Measurements from ENCODE around the gene GBP4. TPM values are rescaled to one million over a fixed set of nuclear protein-coding genes. Genes with fewer than 3 reads are reported as not detected.

GBP4 gene
- total RNA-seq, 2 donors from 2014 or later = 6.0 to 6.1 TPM

DNA sequence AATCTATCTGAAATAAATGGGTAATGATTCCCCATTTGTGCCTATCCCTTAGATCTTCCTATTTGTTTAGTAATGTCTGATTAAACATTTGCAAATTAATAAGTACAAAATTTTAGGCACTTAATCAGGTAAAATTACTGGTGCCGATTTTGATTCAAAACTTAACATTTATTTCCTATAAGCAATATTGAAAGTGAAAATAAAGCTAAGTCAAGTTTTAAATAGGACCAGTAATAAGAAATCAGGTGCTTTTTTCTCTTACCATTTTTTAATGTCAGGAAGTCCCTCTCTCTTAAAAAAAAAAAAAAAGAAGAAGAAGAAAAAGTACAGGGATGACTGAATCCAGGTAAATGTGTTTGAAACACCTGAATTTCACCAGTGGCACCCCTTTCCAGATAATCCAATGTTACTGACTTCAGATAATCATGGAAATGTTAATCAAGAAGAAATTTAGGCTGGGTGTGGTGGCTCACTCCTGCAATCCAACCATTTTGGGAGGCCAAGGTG lies 836 bp upstream of the GBP4 start:
- H3K36me3 ChIP-seq = no peaks in the 10 kb centered on the region
- H3K27me3 ChIP-seq (replicated peaks; ENCODE audit: insufficient read depth) = no peaks in the 10 kb centered on the region
- no peak for DNase-seq (ENCODE audit: low spot score)
- TF ChIP-seq POLR2A (IDR thresholded peaks at IDR 0.05) (no peak), POLR2AphosphoS5 (IDR thresholded peaks at IDR 0.05) (no peak)
- TF ChIP-seq, protein P1, sequence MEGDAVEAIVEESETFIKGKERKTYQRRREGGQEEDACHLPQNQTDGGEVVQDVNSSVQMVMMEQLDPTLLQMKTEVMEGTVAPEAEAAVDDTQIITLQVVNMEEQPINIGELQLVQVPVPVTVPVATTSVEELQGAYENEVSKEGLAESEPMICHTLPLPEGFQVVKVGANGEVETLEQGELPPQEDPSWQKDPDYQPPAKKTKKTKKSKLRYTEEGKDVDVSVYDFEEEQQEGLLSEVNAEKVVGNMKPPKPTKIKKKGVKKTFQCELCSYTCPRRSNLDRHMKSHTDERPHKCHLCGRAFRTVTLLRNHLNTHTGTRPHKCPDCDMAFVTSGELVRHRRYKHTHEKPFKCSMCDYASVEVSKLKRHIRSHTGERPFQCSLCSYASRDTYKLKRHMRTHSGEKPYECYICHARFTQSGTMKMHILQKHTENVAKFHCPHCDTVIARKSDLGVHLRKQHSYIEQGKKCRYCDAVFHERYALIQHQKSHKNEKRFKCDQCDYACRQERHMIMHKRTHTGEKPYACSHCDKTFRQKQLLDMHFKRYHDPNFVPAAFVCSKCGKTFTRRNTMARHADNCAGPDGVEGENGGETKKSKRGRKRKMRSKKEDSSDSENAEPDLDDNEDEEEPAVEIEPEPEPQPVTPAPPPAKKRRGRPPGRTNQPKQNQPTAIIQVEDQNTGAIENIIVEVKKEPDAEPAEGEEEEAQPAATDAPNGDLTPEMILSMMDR (IDR thresholded peaks at IDR 0.05) = no peak
- peak overlapping the region; percentile 79 to 82 for H3K27ac ChIP-seq
- WGBS = 79% methylated on average over 1 of the region's 1 CpG
- H3K4me3 ChIP-seq = peak overlapping the region; percentile 40 to 46
- H3K9me3 ChIP-seq = no peaks in the 10 kb centered on the region
- no peaks in the 10 kb centered on the region for H3K4me1 ChIP-seq (replicated peaks)
- intact Hi-C loops (cut with DNase I) = no loop called here

DNA sequence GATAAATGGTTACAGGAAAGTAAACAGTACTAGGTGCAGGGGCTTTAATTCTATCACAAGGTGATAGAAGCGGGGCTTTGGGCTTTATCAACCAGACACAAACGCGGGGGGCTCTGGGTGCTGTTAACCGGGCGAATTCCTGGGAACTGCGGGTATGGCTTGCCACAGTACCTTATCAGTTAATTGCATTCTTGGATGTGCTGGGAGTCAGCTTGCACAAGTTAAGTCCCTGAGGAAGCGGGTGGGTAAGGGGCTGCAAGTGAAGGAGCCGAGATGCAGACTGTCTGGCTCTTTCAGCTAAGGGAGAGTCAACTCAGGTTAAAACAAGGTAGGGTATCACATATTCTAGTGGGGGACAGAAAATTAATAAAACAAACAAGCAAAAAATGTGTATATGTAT lies 661 bp downstream of the GBP4 start:
- intact Hi-C loops (cut with DNase I) = no loop called here
- Histone ChIP-seq H3K36me3 (no peaks in the 10 kb centered on the region), H3K27me3 (replicated peaks; ENCODE audit: insufficient read depth) (no peaks in the 10 kb centered on the region), H3K9me3 (no peaks in the 10 kb centered on the region), H3K4me1 (replicated peaks) (no peaks in the 10 kb centered on the region), H3K4me3 (peak overlapping the region; percentile 40 to 46), H3K27ac (peak overlapping the region; percentile 79 to 82)
- no peak for DNase-seq (ENCODE audit: low spot score)
- TF ChIP-seq POLR2A (IDR thresholded peaks at IDR 0.05) = no peak
- TF ChIP-seq POLR2AphosphoS5 (IDR thresholded peaks at IDR 0.05) = no peak
- TF ChIP-seq, protein P1 (IDR thresholded peaks at IDR 0.05) = no peak
- WGBS = 6% methylated on average over 8 of the region's 8 CpGs

DNA sequence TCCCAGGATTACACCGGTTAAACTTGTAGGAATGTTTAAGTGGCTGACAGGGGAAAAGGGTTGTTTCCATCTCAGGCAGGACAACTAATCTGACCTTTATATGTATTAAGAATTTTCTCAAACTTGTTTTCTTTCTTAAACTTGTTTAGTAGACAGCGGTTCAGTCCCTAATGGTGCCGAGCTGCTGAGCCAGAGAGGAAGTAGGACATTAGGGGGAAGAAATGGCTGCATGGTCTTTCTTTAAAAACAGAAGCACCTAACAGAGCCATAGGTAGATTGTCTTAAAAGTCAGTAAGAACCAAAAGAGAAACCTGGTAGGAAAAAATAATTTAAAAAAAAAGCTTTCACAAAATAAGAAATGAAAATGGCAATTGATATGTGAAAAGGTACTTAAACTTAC lies 3.3 kb downstream of the GBP4 start:
- Histone ChIP-seq H3K4me1 (replicated peaks) (no peaks in the 10 kb centered on the region), H3K27me3 (replicated peaks; ENCODE audit: insufficient read depth) (no peaks in the 10 kb centered on the region), H3K4me3 (no peak overlapping the region), H3K36me3 (no peaks in the 10 kb centered on the region), H3K27ac (no peak overlapping the region), H3K9me3 (no peaks in the 10 kb centered on the region)
- TF ChIP-seq POLR2AphosphoS5 (IDR thresholded peaks at IDR 0.05) (no peak), POLR2A (IDR thresholded peaks at IDR 0.05) (no peak)
- TF ChIP-seq, protein P1 (IDR thresholded peaks at IDR 0.05) = no peak
- DNase-seq (ENCODE audit: low spot score) = no peak
- WGBS = 83% methylated on average over 3 of the region's 3 CpGs
- intact Hi-C loops (cut with DNase I) = no loop called here

DNA sequence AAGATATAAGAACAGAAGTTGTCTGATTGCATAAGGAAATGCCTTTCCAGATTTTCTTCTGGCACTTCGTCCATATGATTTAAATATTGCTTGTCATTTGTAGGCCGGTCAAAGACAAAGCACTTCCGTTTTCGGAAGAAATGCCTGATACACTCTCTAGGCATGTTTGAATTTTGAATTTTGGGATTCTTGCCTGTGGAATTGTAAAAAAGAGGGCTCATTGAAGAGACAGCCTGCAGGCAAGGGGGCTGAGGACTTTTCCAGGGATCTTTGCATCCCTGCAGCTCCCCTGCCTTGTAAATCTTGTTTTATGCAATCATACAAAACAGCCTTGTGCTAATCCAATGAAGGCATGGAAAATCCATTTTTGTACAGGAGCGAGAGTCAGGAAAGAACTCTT lies 7.4 kb downstream of the GBP4 start:
- Histone ChIP-seq H3K36me3 (no peaks in the 10 kb centered on the region), H3K27me3 (replicated peaks; ENCODE audit: insufficient read depth) (no peaks in the 10 kb centered on the region), H3K27ac (no peak overlapping the region), H3K9me3 (no peaks in the 10 kb centered on the region), H3K4me1 (replicated peaks) (no peaks in the 10 kb centered on the region), H3K4me3 (no peak overlapping the region)
- WGBS = 87% methylated on average over 5 of the region's 5 CpGs
- DNase-seq (ENCODE audit: low spot score) = no peak
- TF ChIP-seq POLR2AphosphoS5 (IDR thresholded peaks at IDR 0.05) (no peak), POLR2A (IDR thresholded peaks at IDR 0.05) (no peak)
- TF ChIP-seq, protein P1 (IDR thresholded peaks at IDR 0.05) = no peak
- intact Hi-C loops (cut with DNase I) = no loop called here

DNA sequence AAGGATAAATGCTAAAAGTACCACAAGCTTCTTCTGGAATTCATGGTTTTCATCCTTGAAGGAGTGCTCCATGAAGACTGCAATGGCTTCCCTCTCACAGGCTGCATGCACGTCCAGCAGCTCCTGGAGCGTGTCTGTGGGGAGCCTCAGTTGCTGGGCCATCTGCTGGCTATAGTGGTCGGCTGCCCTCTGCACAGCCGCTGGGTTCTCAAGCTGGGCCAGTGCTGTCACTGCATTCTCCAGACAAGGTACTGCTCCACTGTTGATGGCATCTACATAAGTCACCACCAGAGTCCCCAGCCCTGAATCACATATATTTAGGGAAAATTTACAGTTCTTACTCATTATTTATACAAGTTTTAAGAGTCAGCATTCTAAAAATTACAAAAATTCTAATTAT lies 8.7 kb downstream of the GBP4 start:
- H3K27me3 ChIP-seq (replicated peaks; ENCODE audit: insufficient read depth) = no peaks in the 10 kb centered on the region
- no peak for TF ChIP-seq POLR2A (IDR thresholded peaks at IDR 0.05)
- TF ChIP-seq, protein P1 (IDR thresholded peaks at IDR 0.05) = no peak
- no peaks in the 10 kb centered on the region for H3K4me1 ChIP-seq (replicated peaks)
- no peak overlapping the region for H3K4me3 ChIP-seq
- no peak overlapping the region for H3K27ac ChIP-seq
- DNase-seq (ENCODE audit: low spot score) = no peak
- no peaks in the 10 kb centered on the region for H3K9me3 ChIP-seq
- intact Hi-C loops (cut with DNase I) = no loop called here
- WGBS = 91% methylated on average over 4 of the region's 4 CpGs
- H3K36me3 ChIP-seq = no peaks in the 10 kb centered on the region

All from prostate gland (tissue), 2 donors.